NCI-H446 (cell line): ENCODE measurements around the gene CXXC4.

Source experiments
- DNase-seq, 2 experiments: peaks; one replicate each; lab custom pipeline; 2025; lab: John Stamatoyannopoulos, UW

CXXC4 gene

GRCh38 chr4:104489731-104490095 is 5.0 kb downstream of the CXXC4 start:
- no peak for DNase-seq

GRCh38 chr4:104488151-104488550 is 6.5 kb downstream of the CXXC4 start:
- DNase-seq = no peak

GRCh38 chr4:104486716-104487504 is 7.8 kb downstream of the CXXC4 start:
- DNase-seq = no peak

GRCh38 chr4:104475652-104476051 is 19.0 kb downstream of the CXXC4 start:
- no peak for DNase-seq

- DNase-seq = no peak
These were observed 21.9 kb downstream of the CXXC4 start for GRCh38 chr4:104472766-104473165.

GRCh38 chr4:104470770-104471169 is 23.9 kb downstream of the CXXC4 start:
- no peak for DNase-seq

GRCh38 chr4:104469794-104470193 is 24.9 kb downstream of the CXXC4 start:
- no peak for DNase-seq

GRCh38 chr4:104465619-104466018 is 29.1 kb downstream of the CXXC4 start:
- DNase-seq = no peak

- DNase-seq = no peak
These were observed 29.5 kb downstream of the CXXC4 start for GRCh38 chr4:104465201-104465600.

- no peak for DNase-seq
These were observed 32.1 kb downstream of the CXXC4 start for GRCh38 chr4:104462641-104463040.

- no peak for DNase-seq
These were observed 37.2 kb downstream of the CXXC4 start for GRCh38 chr4:104457308-104457981.

- DNase-seq = peak in 1 of 2 experiments; percentile 35
These were observed 43.1 kb downstream of the CXXC4 start for GRCh38 chr4:104451573-104451972.

- no peak for DNase-seq
These were observed 45.2 kb downstream of the CXXC4 start for GRCh38 chr4:104449537-104449936.

GRCh38 chr4:104447294-104447693 is 47.4 kb downstream of the CXXC4 start:
- peak in 1 of 2 experiments; percentile 22 for DNase-seq

GRCh38 chr4:104446431-104447278 is 48.0 kb downstream of the CXXC4 start:
- peak in 1 of 2 experiments; percentile 63 for DNase-seq

GRCh38 chr4:104444685-104445084 is 50.0 kb downstream of the CXXC4 start:
- DNase-seq = no peak

- DNase-seq = peak; percentile 4 to 56
These were observed 58.2 kb downstream of the CXXC4 start for GRCh38 chr4:104436542-104436941.

- DNase-seq = peak; percentile 34 to 82
These were observed 65.4 kb downstream of the CXXC4 start for GRCh38 chr4:104429150-104429741.

GRCh38 chr4:104425948-104426347 is 68.7 kb downstream of the CXXC4 start:
- DNase-seq = no peak

- peak in 1 of 2 experiments; percentile 21 for DNase-seq
These were observed 69.7 kb downstream of the CXXC4 start for GRCh38 chr4:104424989-104425388.

GRCh38 chr4:104424475-104424941 is 70.2 kb downstream of the CXXC4 start:
- DNase-seq = no peak

GRCh38 chr4:104421566-104421965 is 73.1 kb downstream of the CXXC4 start:
- no peak for DNase-seq
